Keratinocyte (primary cell): Measurements from ENCODE around the gene ADAMTSL5. TPM values are rescaled to one million over a fixed set of nuclear protein-coding genes. Genes with fewer than 3 reads are reported as not detected.
"Not testable (repeated sequence)": the region's sequence is repeated elsewhere in the genome, so short reads cannot be mapped to it uniquely, and the experiment has no call there.

ENCODE experiments used
- DNase-seq: peaks from one replicate; pipeline ENCODE4 v3.0.0-alpha.2; 2011; ENCODE audit warnings: low read depth, missing footprints, low spot score
- FAIRE-seq: peaks from 2 replicates; lab custom pipeline; 2011; peaks lifted over from hg19 to GRCh38; lab: Jason Lieb, UNC
- H2AFZ ChIP-seq: 2 replicates; pipeline ENCODE4 v1.6.0; 2012; ENCODE audit warnings: low read length, control low read depth, inconsistent platforms; ENCODE audit not compliant: control insufficient read depth
- H3K27ac ChIP-seq: 2 replicates; pipeline ENCODE4 v1.5.1; 2011; ENCODE audit warnings: low read length; ENCODE audit not compliant: control insufficient read depth, insufficient read depth
- H3K27me3 ChIP-seq: 3 replicates; pipeline ENCODE4 v1.6.0; 2011; ENCODE audit warnings: low read length; ENCODE audit not compliant: control insufficient read depth, insufficient read depth; ENCODE audit errors: extremely low read depth
- H3K36me3 ChIP-seq, 2 experiments: 2 replicates in 1 of 2; 3 replicates in 1 of 2; pipeline ENCODE4 v1.5.1; 2011; ENCODE audit warnings: low read length in 2 of 2, mild to moderate bottlenecking in 1 of 2; ENCODE audit not compliant: control insufficient read depth in 2 of 2, insufficient read depth in 2 of 2; ENCODE audit errors: extremely low read depth in 1 of 2
- H3K4me1 ChIP-seq: 3 replicates; pipeline ENCODE4 v1.5.1; 2011; ENCODE audit warnings: low read length; ENCODE audit not compliant: control insufficient read depth, insufficient read depth; ENCODE audit errors: extremely low read depth
- H3K4me2 ChIP-seq: 3 replicates; pipeline ENCODE4 v1.6.0; 2011; ENCODE audit warnings: low read depth, low read length; ENCODE audit not compliant: control insufficient read depth, insufficient read depth; ENCODE audit errors: extremely low read depth
- H3K4me3 ChIP-seq, 3 experiments: fragments of 200-600 bp in 1 of 3; sonication (generic) in 1 of 3; 2 replicates in 2 of 3; 3 replicates in 1 of 3; pipeline ENCODE4 v1.5.1; 2011 to 2016; ENCODE audit warnings: low read length in 3 of 3, mild to moderate bottlenecking in 3 of 3, control low read depth in 2 of 3, inconsistent platforms in 1 of 3, low read depth in 1 of 3, mixed read lengths in 1 of 3, mixed run types in 1 of 3, moderate library complexity in 1 of 3; ENCODE audit not compliant: control insufficient read depth in 2 of 3, insufficient read depth in 2 of 3; ENCODE audit errors: extremely low read depth in 1 of 3
- H3K79me2 ChIP-seq: 2 replicates; pipeline ENCODE4 v1.6.0; 2012; ENCODE audit warnings: low read length; ENCODE audit not compliant: control insufficient read depth, insufficient read depth
- H3K9ac ChIP-seq: 3 replicates; pipeline ENCODE4 v1.6.0; 2011; ENCODE audit warnings: low read length; ENCODE audit not compliant: control insufficient read depth, insufficient read depth; ENCODE audit errors: extremely low read depth
- H3K9me1 ChIP-seq: 3 replicates; pipeline ENCODE4 v1.6.0; 2011; ENCODE audit warnings: low read length; ENCODE audit not compliant: control insufficient read depth, insufficient read depth; ENCODE audit errors: extremely low read depth
- H3K9me3 ChIP-seq: 2 replicates; pipeline ENCODE4 v1.5.1; 2012; ENCODE audit warnings: low read depth, low read length; ENCODE audit not compliant: control insufficient read depth
- H4K20me1 ChIP-seq: 3 replicates; pipeline ENCODE4 v1.6.0; 2011; ENCODE audit warnings: low read length; ENCODE audit not compliant: control insufficient read depth, insufficient read depth; ENCODE audit errors: extremely low read depth
- CTCF ChIP-seq, 3 experiments: IDR thresholded peaks in 1 of 3; conservative IDR thresholded peaks in 1 of 3; optimal IDR thresholded peaks in 1 of 3; 2 replicates in 2 of 3; 3 replicates in 1 of 3; pipeline versions ENCODE3 to v1.5.1; 2011; ENCODE audit warnings: low read length in 3 of 3, mild to moderate bottlenecking in 3 of 3, moderate library complexity in 2 of 3, control low read depth in 1 of 3, inconsistent platforms in 1 of 3; ENCODE audit not compliant: insufficient read depth in 2 of 3; ENCODE audit errors: extremely low read depth in 1 of 3
- EZH2 ChIP-seq: IDR thresholded peaks from one replicate; pipeline ENCODE4 v1.6.1; 2012; ENCODE audit warnings: inconsistent platforms, mild to moderate bottlenecking, low read length, moderate library complexity
- dilution Hi-C: fragments of 300-500 bp; cut with MboI; formaldehyde crosslinking; loops from one replicate; pipeline ENCODE4 v1.7.0; 2020; ENCODE audit warnings: low sequenced_read_pairs; ENCODE audit not compliant: extremely low pct_ligation_motif_present
- polyA plus RNA-seq, 5 experiments: library from polyadenylated mRNA; depleted of rRNA in 3 of 5; stranded (reverse) in 3 of 5; stranded (forward) in 1 of 5; unstranded in 1 of 5; fragments of >200 nt; gene quantifications; 1 replicate in 1 of 5; 2 replicates in 3 of 5; 3 replicates in 1 of 5; pipeline versions ENCODE4 v1.2.1 to v1.2.3, GENCODE V29; 2011 to 2012; ENCODE audit warnings: missing spikeins in 2 of 5, low read depth in 1 of 5, low replicate concordance in 1 of 5

Gene ADAMTSL5
- polyA plus RNA-seq, 1 donor (not counting 4 experiments of a cell fraction or from before 2014, with no cell fraction given) = 4.2 TPM

- dilution Hi-C loops = no loop called here
Measured at GRCh38 chr19:1532003-1532402, 19.2 kb upstream of the ADAMTSL5 start.

GRCh38 chr19:1531587-1531986 is 18.8 kb upstream of the ADAMTSL5 start:
- Histone ChIP-seq H3K4me3 (no peak overlapping the region), H3K36me3 (no peaks in the 10 kb centered on the region), H3K79me2 (no peaks in the 10 kb centered on the region), H3K9ac (no peak overlapping the region), H3K9me3 (no peaks in the 10 kb centered on the region), H3K27me3 (no peaks in the 10 kb centered on the region), H4K20me1 (no peaks in the 10 kb centered on the region), H3K9me1 (no peaks in the 10 kb centered on the region), H3K27ac (no peak overlapping the region), H3K4me1 (no peaks in the 10 kb centered on the region), H3K4me2 (no peak overlapping the region), H2AFZ (no peak overlapping the region)
- FAIRE-seq (no peak), DNase-seq (no peak)
- dilution Hi-C loops = no loop called here
- TF ChIP-seq EZH2 = no peak
- TF ChIP-seq CTCF (optimal IDR thresholded peaks at IDR 0.05 in 1 of 3, IDR thresholded peaks at IDR 0.05 in 1 of 3, conservative IDR thresholded peaks at IDR 0.05 in 1 of 3; ENCODE audit: extremely low read depth in 1 of 3, insufficient read depth in 2 of 3, low read length in 3 of 3) = no peak

More at GRCh38 chr19:1532003-1532402, 19.2 kb upstream of the ADAMTSL5 start:
- no peak for FAIRE-seq
- Histone ChIP-seq H3K9me3 (no peaks in the 10 kb centered on the region), H3K79me2 (no peaks in the 10 kb centered on the region), H3K27me3 (no peaks in the 10 kb centered on the region), H3K4me2 (no peak overlapping the region), H2AFZ (no peak overlapping the region), H4K20me1 (no peaks in the 10 kb centered on the region), H3K27ac (no peak overlapping the region), H3K36me3 (no peaks in the 10 kb centered on the region), H3K9me1 (no peaks in the 10 kb centered on the region), H3K9ac (no peak overlapping the region), H3K4me1 (no peaks in the 10 kb centered on the region), H3K4me3 (no peak overlapping the region)
- TF ChIP-seq EZH2 = no peak
- TF ChIP-seq CTCF (optimal IDR thresholded peaks at IDR 0.05 in 1 of 3, IDR thresholded peaks at IDR 0.05 in 1 of 3, conservative IDR thresholded peaks at IDR 0.05 in 1 of 3; ENCODE audit: extremely low read depth in 1 of 3, insufficient read depth in 2 of 3, low read length in 3 of 3) = no peak
- DNase-seq = no peak

GRCh38 chr19:1530856-1531255 is 18.0 kb upstream of the ADAMTSL5 start:
- H3K9me3 ChIP-seq, H2AFZ ChIP-seq, DNase-seq, H3K9ac ChIP-seq, H3K4me2 ChIP-seq, H3K79me2 ChIP-seq, H3K4me1 ChIP-seq, H3K27me3 ChIP-seq, FAIRE-seq, H3K27ac ChIP-seq, dilution Hi-C loops, H3K36me3 ChIP-seq, H3K4me3 ChIP-seq, H4K20me1 ChIP-seq, H3K9me1 ChIP-seq: not testable (repeated sequence)
